Endothelial cell of umbilical vein (primary cell): Measurements from ENCODE around the gene SVOP. TPM values are rescaled to one million over a fixed set of nuclear protein-coding genes. Genes with fewer than 3 reads are reported as not detected.
"Not testable (repeated sequence)": the region's sequence is repeated elsewhere in the genome, so short reads cannot be mapped to it uniquely, and the experiment has no call there.

Source experiments
- BruUV-seq: library from RNA; stranded (reverse); fragments of 400-500 nt; replicated peaks from 2 replicates; lab custom pipeline; 2021; lab: Mats Ljungman, UMichigan
- CTCF ChIA-PET: fragments of 300-600, 350-600 bp; sonication (Branson Sonifier 250); formaldehyde crosslinking; loops from one replicate; lab custom pipeline; 2021; ENCODE audit warnings: antibody characterized with exemption, inconsistent platforms; lab: Charles Lee
- POLR2A ChIA-PET: fragments of 300-600, 350-600 bp; sonication (Branson Sonifier 250); formaldehyde crosslinking; loops from one replicate; lab custom pipeline; 2021; ENCODE audit warnings: antibody characterized with exemption, inconsistent platforms; lab: Charles Lee
- DNase-seq: peaks from one replicate; pipeline ENCODE4 v3.0.0-alpha.2; 2011; ENCODE audit warnings: low read depth, low spot score
- FAIRE-seq: peaks from 2 replicates; lab custom pipeline; 2011; peaks lifted over from hg19 to GRCh38; lab: Jason Lieb, UNC
- H2AFZ ChIP-seq: 2 replicates; pipeline ENCODE4 v1.6.0; 2012; ENCODE audit warnings: low read depth, low read length, control low read depth, inconsistent platforms
- H3K27ac ChIP-seq: 2 replicates; pipeline ENCODE4 v1.5.1; 2011; ENCODE audit warnings: low read depth, mild to moderate bottlenecking, control low read depth, low read length, moderate library complexity; ENCODE audit not compliant: insufficient read depth
- H3K27me3 ChIP-seq, 2 experiments: 2 replicates each; pipeline versions ENCODE4 v1.6.0 to v1.6.1; 2011; ENCODE audit warnings: low read length in 2 of 2, mixed read lengths in 1 of 2; ENCODE audit not compliant: control insufficient read depth in 2 of 2, insufficient read depth in 2 of 2
- H3K36me3 ChIP-seq, 2 experiments: 2 replicates in 1 of 2; 3 replicates in 1 of 2; pipeline ENCODE4 v1.5.1; 2011; ENCODE audit warnings: low read length in 2 of 2, mild to moderate bottlenecking in 1 of 2, moderate library complexity in 1 of 2; ENCODE audit not compliant: control insufficient read depth in 2 of 2, insufficient read depth in 2 of 2; ENCODE audit errors: extremely low read depth in 1 of 2
- H3K4me1 ChIP-seq: 3 replicates; pipeline ENCODE4 v1.5.1; 2011; ENCODE audit warnings: mild to moderate bottlenecking, low read length; ENCODE audit not compliant: control insufficient read depth, insufficient read depth; ENCODE audit errors: extremely low read depth
- H3K4me2 ChIP-seq: 2 replicates; pipeline ENCODE4 v1.6.1; 2011; ENCODE audit warnings: low read length, control low read depth, mixed read lengths; ENCODE audit not compliant: insufficient read depth
- H3K4me3 ChIP-seq, 3 experiments: fragments of 200-600 bp in 1 of 3; sonication (generic), shearing (Covaris generic) in 1 of 3; replicated peaks in 1 of 3; 2 replicates each; pipeline ENCODE4 v1.5.1; 2011 to 2016; ENCODE audit warnings: control low read depth in 3 of 3, low read length in 3 of 3, mild to moderate bottlenecking in 2 of 3, inconsistent platforms in 1 of 3, low read depth in 1 of 3, moderate library complexity in 1 of 3; ENCODE audit not compliant: insufficient read depth in 1 of 3
- H3K79me2 ChIP-seq: 2 replicates; pipeline ENCODE4 v1.6.0; 2012; ENCODE audit warnings: low read length, inconsistent platforms; ENCODE audit not compliant: control insufficient read depth, insufficient read depth
- H3K9ac ChIP-seq: replicated peaks from 2 replicates; pipeline ENCODE3; 2011; ENCODE audit warnings: low read length, control low read depth; ENCODE audit not compliant: insufficient read depth; ENCODE audit errors: extremely low read depth
- H3K9me1 ChIP-seq: replicated peaks from 3 replicates; pipeline ENCODE4 v1.6.0; 2011; ENCODE audit warnings: mild to moderate bottlenecking, low read length; ENCODE audit not compliant: control insufficient read depth, insufficient read depth; ENCODE audit errors: extremely low read depth
- H3K9me3 ChIP-seq: replicated peaks from 2 replicates; pipeline ENCODE4 v1.5.1; 2012; ENCODE audit warnings: low read length, inconsistent platforms; ENCODE audit not compliant: control insufficient read depth, insufficient read depth
- H4K20me1 ChIP-seq: replicated peaks from 2 replicates; pipeline ENCODE3; 2011; ENCODE audit warnings: mild to moderate bottlenecking, low read length; ENCODE audit not compliant: control insufficient read depth, insufficient read depth; ENCODE audit errors: extremely low read depth
- FOS ChIP-seq: IDR thresholded peaks from 2 replicates; pipeline ENCODE4 v1.6.1; 2011; ENCODE audit warnings: mild to moderate bottlenecking, low read length, moderate library complexity, borderline replicate concordance; ENCODE audit not compliant: insufficient read depth
- GATA2 ChIP-seq: IDR thresholded peaks from 2 replicates; pipeline ENCODE4 v1.7.0; 2011; ENCODE audit warnings: low read depth, mild to moderate bottlenecking, moderate library complexity, mixed read lengths, low read length; ENCODE audit not compliant: insufficient read length, insufficient read depth
- JUN ChIP-seq: IDR thresholded peaks from 2 replicates; pipeline ENCODE4 v1.6.1; 2011; ENCODE audit warnings: borderline replicate concordance, low read depth; ENCODE audit not compliant: insufficient read length, insufficient read depth
- MYC ChIP-seq: IDR thresholded peaks from one replicate; pipeline ENCODE4 v1.6.1; 2011; ENCODE audit warnings: mild to moderate bottlenecking, low read depth, low read length
- POLR2A ChIP-seq: IDR thresholded peaks from 2 replicates; pipeline ENCODE4 v1.6.1; 2012; ENCODE audit warnings: low read depth, mild to moderate bottlenecking, control low read depth, low read length
- dilution Hi-C: fragments of 300-500 bp; cut with MboI; formaldehyde crosslinking; loops from one replicate; pipeline ENCODE4 v1.15.0; 2019; ENCODE audit warnings: low sequenced_read_pairs; ENCODE audit not compliant: extremely low pct_ligation_motif_present
- intact Hi-C: fragments of 100-400 bp; cut with micrococcal nuclease; formaldehyde crosslinking; loops from one replicate; pipeline ENCODE4 v1.10.0; 2022
- polyA plus RNA-seq, 4 experiments: library from polyadenylated mRNA; depleted of rRNA in 3 of 4; stranded (reverse) in 3 of 4; unstranded in 1 of 4; fragments of >200 nt; gene quantifications; 2 replicates each; pipeline versions ENCODE4 v1.2.1 to v1.2.3, GENCODE V29; 2011 to 2012; ENCODE audit warnings: missing spikeins in 1 of 4
- total RNA-seq: library from RNA; stranded (reverse); gene quantifications from 2 replicates; pipeline ENCODE4 v1.2.3, GENCODE V29; 2021
- TF ChIP-seq, protein P1 (sequence below): IDR thresholded peaks from 2 replicates; pipeline ENCODE4 v1.6.1; 2011; ENCODE audit not compliant: insufficient read depth, insufficient read length
- TF ChIP-seq, protein P2 (sequence below), 2 donors: IDR thresholded peaks; 1 replicate in 1 of 2; 2 replicates in 1 of 2; pipeline ENCODE4 v1.5.1; 2011; ENCODE audit warnings: low read length in 2 of 2, mild to moderate bottlenecking in 2 of 2, moderate library complexity in 2 of 2, control low read depth in 1 of 2, inconsistent platforms in 1 of 2, low read depth in 1 of 2; ENCODE audit not compliant: insufficient read depth in 1 of 2; ENCODE audit errors: extremely low read depth in 1 of 2

Gene SVOP
- total and polyA plus RNA-seq, 2 donors (not counting 3 experiments of a cell fraction or from before 2014, with no cell fraction given) = not detected

DNA sequence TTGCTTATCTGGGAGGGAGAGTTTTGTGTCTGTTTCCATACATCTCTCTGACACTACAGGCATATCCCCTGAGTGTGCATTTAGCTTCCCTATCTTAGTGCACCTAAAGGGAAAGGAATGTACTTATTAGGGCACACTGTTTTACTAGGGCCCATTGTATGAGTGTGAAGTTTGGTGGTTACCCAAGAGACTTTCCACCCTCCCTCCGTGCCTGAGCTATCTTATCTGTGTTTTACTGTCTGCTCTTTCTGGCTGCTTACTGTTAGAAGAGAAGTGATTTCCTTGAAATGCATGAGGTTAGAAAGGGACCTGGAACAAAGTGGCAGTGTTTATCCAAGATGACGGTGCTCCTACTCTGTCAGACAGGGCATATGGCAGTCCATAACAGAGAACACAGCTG, 8.5 kb upstream of the SVOP start:
- POLR2A ChIA-PET = no interaction called here

DNA sequence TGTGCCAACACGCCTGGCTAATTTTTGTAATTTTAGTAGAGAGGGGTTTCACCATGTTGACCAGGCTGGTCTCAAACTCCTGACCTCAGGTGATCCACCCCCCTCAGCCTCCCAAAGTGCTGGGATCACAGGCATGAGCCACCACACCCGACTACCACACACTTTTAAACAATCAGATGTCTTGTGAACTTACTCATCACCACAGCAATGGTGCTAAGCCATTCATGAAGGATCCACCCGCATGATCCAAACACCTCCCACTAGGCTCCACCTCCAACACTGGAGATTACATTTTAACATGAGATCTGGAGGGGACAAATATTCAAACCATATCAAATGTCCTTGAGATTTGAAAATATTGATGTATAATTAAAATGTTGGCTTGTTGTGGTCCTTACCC, 7.8 kb upstream of the SVOP start:
- FAIRE-seq, H3K9me1 ChIP-seq, intact Hi-C loops, H3K9ac ChIP-seq, dilution Hi-C loops, H2AFZ ChIP-seq, H3K27me3 ChIP-seq, H3K27ac ChIP-seq, POLR2A ChIA-PET, H3K9me3 ChIP-seq, H3K36me3 ChIP-seq, H3K4me2 ChIP-seq, BruUV-seq, DNase-seq, H3K4me3 ChIP-seq, H3K4me1 ChIP-seq, H4K20me1 ChIP-seq, H3K79me2 ChIP-seq: not testable (repeated sequence)
- CTCF ChIA-PET = interaction anchor here (0.6 kb wide), 1 partner anchor 454 kb away, joined by 3 read pairs; no protein-coding TSS in a partner anchor

More for the DNA sequence above, 8.5 kb upstream of the SVOP start:
- no TSS peak for BruUV-seq
- Histone ChIP-seq H3K79me2 (no peaks in the 10 kb centered on the region), H3K4me1 (no peaks in the 10 kb centered on the region), H3K36me3 (no peaks in the 10 kb centered on the region), H2AFZ (no peak overlapping the region), H3K9me1 (no peaks in the 10 kb centered on the region), H3K4me3 (no peak overlapping the region), H3K9me3 (no peaks in the 10 kb centered on the region), H3K9ac (no peak overlapping the region), H4K20me1 (no peaks in the 10 kb centered on the region), H3K27ac (no peak overlapping the region), H3K27me3 (no peaks in the 10 kb centered on the region), H3K4me2 (no peak overlapping the region)
- no peak for FAIRE-seq
- dilution Hi-C loops (no loop called here), intact Hi-C loops (no loop called here)
- CTCF ChIA-PET = interaction anchor here (0.6 kb wide), 1 partner anchor 455 kb away, joined by 3 read pairs; no protein-coding TSS in a partner anchor
- TF ChIP-seq GATA2 (no peak), MYC (no peak), POLR2A (no peak), JUN (no peak), FOS (no peak)
- TF ChIP-seq, protein P1, sequence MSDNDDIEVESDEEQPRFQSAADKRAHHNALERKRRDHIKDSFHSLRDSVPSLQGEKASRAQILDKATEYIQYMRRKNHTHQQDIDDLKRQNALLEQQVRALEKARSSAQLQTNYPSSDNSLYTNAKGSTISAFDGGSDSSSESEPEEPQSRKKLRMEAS = no peak
- TF ChIP-seq, protein P2, sequence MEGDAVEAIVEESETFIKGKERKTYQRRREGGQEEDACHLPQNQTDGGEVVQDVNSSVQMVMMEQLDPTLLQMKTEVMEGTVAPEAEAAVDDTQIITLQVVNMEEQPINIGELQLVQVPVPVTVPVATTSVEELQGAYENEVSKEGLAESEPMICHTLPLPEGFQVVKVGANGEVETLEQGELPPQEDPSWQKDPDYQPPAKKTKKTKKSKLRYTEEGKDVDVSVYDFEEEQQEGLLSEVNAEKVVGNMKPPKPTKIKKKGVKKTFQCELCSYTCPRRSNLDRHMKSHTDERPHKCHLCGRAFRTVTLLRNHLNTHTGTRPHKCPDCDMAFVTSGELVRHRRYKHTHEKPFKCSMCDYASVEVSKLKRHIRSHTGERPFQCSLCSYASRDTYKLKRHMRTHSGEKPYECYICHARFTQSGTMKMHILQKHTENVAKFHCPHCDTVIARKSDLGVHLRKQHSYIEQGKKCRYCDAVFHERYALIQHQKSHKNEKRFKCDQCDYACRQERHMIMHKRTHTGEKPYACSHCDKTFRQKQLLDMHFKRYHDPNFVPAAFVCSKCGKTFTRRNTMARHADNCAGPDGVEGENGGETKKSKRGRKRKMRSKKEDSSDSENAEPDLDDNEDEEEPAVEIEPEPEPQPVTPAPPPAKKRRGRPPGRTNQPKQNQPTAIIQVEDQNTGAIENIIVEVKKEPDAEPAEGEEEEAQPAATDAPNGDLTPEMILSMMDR (IDR thresholded peaks at IDR 0.05; ENCODE audit: extremely low read depth in 1 of 2, insufficient read depth in 1 of 2, low read depth in 1 of 2, low read length in 2 of 2) = no peak
- DNase-seq = no peak
